Caco-2 (cell line): ENCODE results near the gene DNHD1. TPM values are rescaled to one million over a fixed set of nuclear protein-coding genes. Genes with fewer than 3 reads are reported as not detected.

Experiments used
- BruUV-seq: library from RNA; stranded (reverse); fragments of 400-500 nt; replicated peaks from 2 replicates; lab custom pipeline; 2021; lab: Mats Ljungman, UMichigan
- CTCF ChIA-PET: fragments of 300-600 bp; sonication (Branson Sonifier 250); formaldehyde crosslinking; loops from one replicate; lab custom pipeline; 2022; ENCODE audit warnings: antibody characterized with exemption; lab: Charles Lee
- POLR2A ChIA-PET: fragments of 300-600 bp; sonication (Branson Sonifier 250); formaldehyde crosslinking; loops from one replicate; lab custom pipeline; 2022; ENCODE audit warnings: antibody characterized with exemption; lab: Charles Lee
- DNase-seq, 2 experiments: peaks; one replicate each; pipeline versions ENCODE4 v3.0.0 to v3.0.0-alpha.2; 2020 to 2022
- H3K27me3 ChIP-seq: replicated peaks from 2 replicates; pipeline ENCODE4 v1.6.0; 2011; ENCODE audit warnings: low read length; ENCODE audit not compliant: control insufficient read depth, insufficient read depth
- H3K36me3 ChIP-seq: 2 replicates; pipeline ENCODE4 v1.5.1; 2011; ENCODE audit warnings: low read length; ENCODE audit not compliant: control insufficient read depth, insufficient read depth
- H3K4me1 ChIP-seq: fragments of 250-450 bp; sonication (Bioruptor Pico); 2 replicates; pipeline ENCODE4 v1.5.1; 2020; ENCODE audit warnings: mild to moderate bottlenecking
- H3K4me3 ChIP-seq: 2 replicates; pipeline ENCODE4 v1.5.1; 2011; ENCODE audit warnings: low read depth, mild to moderate bottlenecking, control low read depth, low read length
- H3K9me3 ChIP-seq: fragments of 250-450 bp; sonication (Bioruptor Pico); 2 replicates; pipeline ENCODE4 v1.5.1; 2020; ENCODE audit warnings: mild to moderate bottlenecking, moderate library complexity
- H3K27ac Mint-ChIP-seq: one replicate; pipeline ENCODE4 v1.8.0; 2022; ENCODE audit warnings: mixed read lengths; ENCODE audit not compliant: unreplicated experiment
- H3K27me3 Mint-ChIP-seq: one replicate; pipeline ENCODE4 v1.8.0; 2022; ENCODE audit warnings: mixed read lengths; ENCODE audit not compliant: insufficient read depth, unreplicated experiment
- H3K36me3 Mint-ChIP-seq: one replicate; pipeline ENCODE4 v1.8.0; 2022; ENCODE audit warnings: mild to moderate bottlenecking, mixed read lengths; ENCODE audit not compliant: insufficient read depth, unreplicated experiment
- H3K4me1 Mint-ChIP-seq: one replicate; pipeline ENCODE4 v1.8.0; 2022; ENCODE audit warnings: low read depth, mixed read lengths; ENCODE audit not compliant: unreplicated experiment
- H3K4me3 Mint-ChIP-seq: one replicate; pipeline ENCODE4 v1.8.0; 2022; ENCODE audit warnings: mild to moderate bottlenecking, moderate library complexity, mixed read lengths; ENCODE audit not compliant: unreplicated experiment
- H3K9me3 Mint-ChIP-seq: one replicate; pipeline ENCODE4 v1.8.0; 2022; ENCODE audit warnings: mixed read lengths; ENCODE audit not compliant: unreplicated experiment
- CTCF ChIP-seq, 2 experiments: fragments of 200-600 bp in 1 of 2; IDR thresholded peaks; 1 replicate in 1 of 2; 2 replicates in 1 of 2; pipeline versions ENCODE4 v1.5.1 to v1.8.0; 2011 to 2022; ENCODE audit warnings: antibody characterized with exemption in 1 of 2, control low read depth in 1 of 2, inconsistent platforms in 1 of 2, low read depth in 1 of 2, low read length in 1 of 2, mild to moderate bottlenecking in 1 of 2, moderate library complexity in 1 of 2; ENCODE audit not compliant: insufficient read depth in 1 of 2, severe bottlenecking in 1 of 2, unreplicated experiment in 1 of 2
- intact Hi-C: fragments of 100-400 bp; cut with micrococcal nuclease; formaldehyde crosslinking; loops from one replicate; pipeline ENCODE4 v1.10.0; 2022; ENCODE audit not compliant: unreplicated experiment
- total RNA-seq: library from RNA; stranded (reverse); gene quantifications from 2 replicates; pipeline ENCODE4 v1.2.3, GENCODE V29; 2022

The DNHD1 gene
- total RNA-seq, 1 experiment from 2014 or later, result 5.7 TPM

- H3K27ac Mint-ChIP-seq, result no peak overlapping the region
Observed at GRCh38 chr11:6547177-6547576, 50.1 kb downstream of the DNHD1 start.

GRCh38 chr11:6548121-6548520 lies 51.0 kb downstream of the DNHD1 start:
- intact Hi-C loops, result no loop called here

More at GRCh38 chr11:6547177-6547576, 50.1 kb downstream of the DNHD1 start:
- intact Hi-C loops, result no loop called here
- no peaks in the 10 kb centered on the region for H3K36me3 ChIP-seq
- TF ChIP-seq CTCF (IDR thresholded peaks at IDR 0.05; ENCODE audit: insufficient read depth in 1 of 2, low read depth in 1 of 2, low read length in 1 of 2, severe bottlenecking in 1 of 2, unreplicated experiment in 1 of 2), result no peak
- H3K4me3 ChIP-seq, result no peak overlapping the region
- Mint-ChIP-seq H3K9me3 (no peaks in the 10 kb centered on the region), H3K27me3 (peaks cover 3% of the 10 kb centered on the region), H3K4me1 (no peaks in the 10 kb centered on the region), H3K36me3 (no peaks in the 10 kb centered on the region), H3K4me3 (no peak overlapping the region)
- DNase-seq, result no peak
- ChIA-PET CTCF (no interaction called here), POLR2A (no interaction called here)
- no peaks in the 10 kb centered on the region for H3K4me1 ChIP-seq
- BruUV-seq, result no TSS peak
- no peaks in the 10 kb centered on the region for H3K27me3 ChIP-seq
- no peaks in the 10 kb centered on the region for H3K9me3 ChIP-seq

GRCh38 chr11:6548641-6549040 lies 51.6 kb downstream of the DNHD1 start:
- intact Hi-C loops, result no loop called here
- Mint-ChIP-seq H3K36me3 (no peaks in the 10 kb centered on the region), H3K27me3 (no peaks in the 10 kb centered on the region), H3K4me3 (no peak overlapping the region), H3K9me3 (no peaks in the 10 kb centered on the region), H3K27ac (no peak overlapping the region), H3K4me1 (no peaks in the 10 kb centered on the region)
- BruUV-seq, result no TSS peak
- H3K36me3 ChIP-seq, result no peaks in the 10 kb centered on the region
- ChIA-PET POLR2A (no interaction called here), CTCF (no interaction called here)
- H3K27me3 ChIP-seq, result no peaks in the 10 kb centered on the region
- H3K4me1 ChIP-seq, result no peaks in the 10 kb centered on the region
- no peak for TF ChIP-seq CTCF (IDR thresholded peaks at IDR 0.05; ENCODE audit: insufficient read depth in 1 of 2, low read depth in 1 of 2, low read length in 1 of 2, severe bottlenecking in 1 of 2, unreplicated experiment in 1 of 2)
- H3K4me3 ChIP-seq, result no peak overlapping the region
- no peak for DNase-seq
- H3K9me3 ChIP-seq, result no peaks in the 10 kb centered on the region

More at GRCh38 chr11:6548121-6548520, 51.0 kb downstream of the DNHD1 start:
- H3K9me3 Mint-ChIP-seq, result no peaks in the 10 kb centered on the region
- no peaks in the 10 kb centered on the region for H3K9me3 ChIP-seq
- no peak overlapping the region for H3K4me3 ChIP-seq
- H3K27me3 Mint-ChIP-seq, result no peaks in the 10 kb centered on the region
- H3K4me1 ChIP-seq, result no peaks in the 10 kb centered on the region
- no peaks in the 10 kb centered on the region for H3K36me3 Mint-ChIP-seq
- ChIA-PET POLR2A (no interaction called here), CTCF (no interaction called here)
- H3K36me3 ChIP-seq, result no peaks in the 10 kb centered on the region
- H3K4me3 Mint-ChIP-seq, result no peak overlapping the region
- no TSS peak for BruUV-seq
- DNase-seq, result no peak
- H3K4me1 Mint-ChIP-seq, result no peaks in the 10 kb centered on the region
- no peak overlapping the region for H3K27ac Mint-ChIP-seq
- no peaks in the 10 kb centered on the region for H3K27me3 ChIP-seq
- TF ChIP-seq CTCF (IDR thresholded peaks at IDR 0.05; ENCODE audit: insufficient read depth in 1 of 2, low read depth in 1 of 2, low read length in 1 of 2, severe bottlenecking in 1 of 2, unreplicated experiment in 1 of 2), result no peak
